ENCODE results near the gene NOS2. TPM values are rescaled to one million over a fixed set of nuclear protein-coding genes. Genes with fewer than 3 reads are reported as not detected.
"Not testable (repeated sequence)": the region's sequence is repeated elsewhere in the genome, so short reads cannot be mapped to it uniquely, and the experiment has no call there.

Gene NOS2
- total RNA-seq, 2 experiments from 2014 or later: 0.04 TPM; not detected in 1

GRCh38 chr17:27762527-27763305, 37.6 kb downstream of the NOS2 start:
- ChIA-PET CTCF (interaction anchor here (3.8 kb wide), 1 partner anchor 117 kb away, joined by 45 read pairs; no protein-coding TSS in a partner anchor), POLR2A (no interaction called here)

- POLR2A ChIA-PET: not testable (repeated sequence)
- CTCF ChIA-PET: interaction anchor here (1.3 to 3.8 kb wide), 3 partner anchors 44 to 132 kb away, joined by 3 to 45 read pairs (median 4); partner anchors contain the start of gene LYRM9
Measured at GRCh38 chr17:27760931-27761330, 39.4 kb downstream of the NOS2 start.

- CTCF ChIA-PET: interaction anchor here (0.6 to 3.8 kb wide), 8 partner anchors 9 to 491 kb away, joined by 3 to 45 read pairs (median 4); partner anchors contain the start of gene LYRM9
- POLR2A ChIA-PET: interaction anchor here (0.6 kb wide), 1 partner anchor 86 kb away, joined by 3 read pairs; no protein-coding TSS in a partner anchor
Measured at GRCh38 chr17:27760069-27760885, 40.1 kb downstream of the NOS2 start.

GRCh38 chr17:27759528-27759927, 40.8 kb downstream of the NOS2 start:
- POLR2A ChIA-PET: no interaction called here

GRCh38 chr17:27756467-27757371, 43.6 kb downstream of the NOS2 start:
- ChIA-PET CTCF (interaction anchor here (0.5 to 4.5 kb wide), 9 partner anchors 22 to 153 kb away, joined by 3 to 29 read pairs (median 8); no protein-coding TSS in a partner anchor), POLR2A (no interaction called here)

More at GRCh38 chr17:27759528-27759927, 40.8 kb downstream of the NOS2 start:
- CTCF ChIA-PET: interaction anchor here (0.9 to 3.8 kb wide), 5 partner anchors 9 to 134 kb away, joined by 3 to 45 read pairs (median 4); partner anchors contain the start of gene LYRM9

- CTCF ChIA-PET: interaction anchor here (0.5 to 4.5 kb wide), 9 partner anchors 23 to 152 kb away, joined by 3 to 29 read pairs (median 8); no protein-coding TSS in a partner anchor
- POLR2A ChIA-PET: no interaction called here
Measured at GRCh38 chr17:27755706-27756466, 44.4 kb downstream of the NOS2 start.

GRCh38 chr17:27754549-27754948, 45.8 kb downstream of the NOS2 start:
- ChIA-PET POLR2A (no interaction called here), CTCF (interaction anchor here (0.6 to 4.5 kb wide), 3 partner anchors 77 to 435 kb away, joined by 3 to 29 read pairs (median 3); no protein-coding TSS in a partner anchor)

- CTCF ChIA-PET, POLR2A ChIA-PET: not testable (repeated sequence)
Measured at GRCh38 chr17:27753726-27754125, 46.6 kb downstream of the NOS2 start.

- POLR2A ChIA-PET, CTCF ChIA-PET: not testable (repeated sequence)
Measured at GRCh38 chr17:27752831-27753619, 47.3 kb downstream of the NOS2 start.

- POLR2A ChIA-PET: no interaction called here
- CTCF ChIA-PET: no interaction called here
Measured at GRCh38 chr17:27751622-27752490, 48.5 kb downstream of the NOS2 start.

GRCh38 chr17:27751166-27751565, 49.2 kb downstream of the NOS2 start:
- CTCF ChIA-PET: no interaction called here
- POLR2A ChIA-PET: no interaction called here

- POLR2A ChIA-PET, CTCF ChIA-PET: not testable (repeated sequence)
Measured at GRCh38 chr17:27749562-27750150, 50.7 kb downstream of the NOS2 start.

- CTCF ChIA-PET: interaction anchor here (1.3 kb wide), 1 partner anchor 94 kb away, joined by 3 read pairs; no protein-coding TSS in a partner anchor
- POLR2A ChIA-PET: no interaction called here
Measured at GRCh38 chr17:27748360-27748825, 51.9 kb downstream of the NOS2 start.

GRCh38 chr17:27747462-27748359, 52.6 kb downstream of the NOS2 start:
- POLR2A ChIA-PET: no interaction called here

GRCh38 chr17:27746881-27747280, 53.4 kb downstream of the NOS2 start:
- ChIA-PET POLR2A (no interaction called here), CTCF (no interaction called here)

More at GRCh38 chr17:27747462-27748359, 52.6 kb downstream of the NOS2 start:
- CTCF ChIA-PET: interaction anchor here (1.3 kb wide), 1 partner anchor 93 kb away, joined by 3 read pairs; no protein-coding TSS in a partner anchor
